ENCODE data around the gene CYP26C1.

GRCh38 chr10:93054486-93054885 is 6.1 kb upstream of the CYP26C1 start:
- TF ChIP-seq, protein P1, sequence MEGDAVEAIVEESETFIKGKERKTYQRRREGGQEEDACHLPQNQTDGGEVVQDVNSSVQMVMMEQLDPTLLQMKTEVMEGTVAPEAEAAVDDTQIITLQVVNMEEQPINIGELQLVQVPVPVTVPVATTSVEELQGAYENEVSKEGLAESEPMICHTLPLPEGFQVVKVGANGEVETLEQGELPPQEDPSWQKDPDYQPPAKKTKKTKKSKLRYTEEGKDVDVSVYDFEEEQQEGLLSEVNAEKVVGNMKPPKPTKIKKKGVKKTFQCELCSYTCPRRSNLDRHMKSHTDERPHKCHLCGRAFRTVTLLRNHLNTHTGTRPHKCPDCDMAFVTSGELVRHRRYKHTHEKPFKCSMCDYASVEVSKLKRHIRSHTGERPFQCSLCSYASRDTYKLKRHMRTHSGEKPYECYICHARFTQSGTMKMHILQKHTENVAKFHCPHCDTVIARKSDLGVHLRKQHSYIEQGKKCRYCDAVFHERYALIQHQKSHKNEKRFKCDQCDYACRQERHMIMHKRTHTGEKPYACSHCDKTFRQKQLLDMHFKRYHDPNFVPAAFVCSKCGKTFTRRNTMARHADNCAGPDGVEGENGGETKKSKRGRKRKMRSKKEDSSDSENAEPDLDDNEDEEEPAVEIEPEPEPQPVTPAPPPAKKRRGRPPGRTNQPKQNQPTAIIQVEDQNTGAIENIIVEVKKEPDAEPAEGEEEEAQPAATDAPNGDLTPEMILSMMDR (conservative IDR thresholded peaks at IDR 0.05) = no peak
- no peak for TF ChIP-seq ZFX (IDR thresholded peaks at IDR 0.05)

Data from C4-2B (cell line).